NCI-H187 treated with DMSO at 0.1 percent for 48 hours (cell line): ENCODE measurements around the gene FAM181B.

Experiments
- DNase-seq: peaks from one replicate; lab custom pipeline; 2025; lab: John Stamatoyannopoulos, UW

Gene FAM181B

DNA sequence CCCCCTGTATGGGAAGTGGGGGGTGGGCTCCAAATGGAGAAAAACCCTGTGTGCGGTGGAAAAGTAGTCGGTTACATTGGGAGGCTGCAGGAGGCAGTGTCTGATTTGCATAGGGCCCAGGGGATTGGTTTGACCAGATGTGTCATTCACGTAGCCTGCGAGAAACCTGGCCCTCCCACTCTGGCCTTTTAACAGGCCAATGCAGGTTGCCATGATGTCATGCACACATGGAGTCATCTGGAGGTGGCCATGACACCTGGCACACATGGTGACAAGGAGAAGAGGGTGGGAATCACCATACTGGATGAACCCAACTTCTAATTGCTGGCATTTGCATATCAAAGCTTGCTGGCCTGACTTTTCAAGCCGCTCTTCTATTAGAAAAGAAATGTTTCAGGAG is 50.6 kb downstream of the FAM181B start:
- DNase-seq: no peak

DNA sequence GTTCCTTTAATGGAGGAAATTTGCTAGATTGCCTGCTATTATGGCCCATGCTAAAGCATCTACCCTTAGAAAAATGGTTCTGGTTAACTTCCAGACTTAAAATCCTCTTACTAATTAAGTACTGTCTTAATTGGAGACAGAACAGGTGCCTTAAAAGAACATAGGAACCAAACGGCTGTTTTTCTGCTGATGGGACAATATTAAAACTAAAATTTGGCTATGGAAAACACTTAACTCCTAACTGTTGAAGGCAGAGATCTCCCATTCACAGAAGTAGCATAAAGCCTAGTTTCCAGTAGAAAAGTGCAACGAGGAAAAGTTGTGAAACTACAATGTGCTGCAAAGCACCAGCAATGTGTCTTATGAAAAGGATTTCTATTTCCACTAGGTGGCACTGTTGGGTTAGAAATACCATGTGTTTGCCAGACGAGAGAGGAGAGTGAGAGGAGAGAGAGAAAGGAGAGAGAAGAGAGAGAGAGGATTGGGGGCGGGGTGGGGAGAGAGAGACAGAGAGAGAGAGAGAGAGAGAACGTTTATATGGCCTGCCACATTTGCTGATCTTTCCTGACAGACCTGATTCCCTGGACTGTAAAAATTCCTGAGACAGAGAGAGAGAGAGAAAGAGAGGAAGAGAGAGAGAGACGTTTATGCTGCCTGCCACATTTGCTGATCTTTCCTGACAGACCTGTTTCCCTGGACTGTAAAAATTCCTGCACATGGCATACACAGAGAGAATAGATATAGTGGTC is 51.5 kb downstream of the FAM181B start:
- DNase-seq: no peak

DNA sequence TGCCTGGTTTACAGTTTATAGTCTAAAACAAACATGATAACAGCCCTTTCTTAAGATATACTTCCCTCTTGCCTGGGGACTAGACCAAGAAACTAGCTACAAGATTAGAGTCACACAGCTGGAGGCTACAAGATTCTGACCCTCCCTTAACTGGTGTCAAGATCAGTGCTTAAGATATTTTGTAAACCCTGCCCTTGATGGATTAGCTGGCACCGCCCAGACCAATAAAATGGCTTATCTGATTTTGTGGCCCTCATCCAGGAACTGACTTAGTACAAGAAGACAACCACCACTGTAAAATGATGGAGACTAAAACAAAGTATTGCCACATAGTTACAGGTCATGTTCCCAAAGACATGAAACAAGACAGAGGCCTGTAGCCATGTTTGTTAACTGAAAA is 53.4 kb downstream of the FAM181B start:
- no peak for DNase-seq
